ENCODE data around the gene STON1. TPM values are rescaled to one million over a fixed set of nuclear protein-coding genes. Genes with fewer than 3 reads are reported as not detected.
"Not testable (repeated sequence)": the region's sequence is repeated elsewhere in the genome, so short reads cannot be mapped to it uniquely, and the experiment has no call there.

The STON1 gene
- total and polyA plus RNA-seq, 2 of the 4 experiments (the other 2 are of a cell fraction) = 4.0 to 5.7 TPM

- intact Hi-C loops (cut with micrococcal nuclease); dilution Hi-C loops (cut with HindIII; ENCODE audit: low sequenced_read_pairs, unreplicated experiment); H3K23ac ChIP-seq (ENCODE audit: low read depth, low read length); H2AK5ac ChIP-seq (ENCODE audit: low read depth, low read length); H3K4me2 ChIP-seq (ENCODE audit: low read depth, low read length); H3K14ac ChIP-seq (replicated peaks; ENCODE audit: low read depth, low read length); H2AK9ac ChIP-seq (replicated peaks; ENCODE audit: low read depth, low read length, poor library complexity); H3K4ac ChIP-seq (ENCODE audit: low read depth, low read length); POLR2A ChIA-PET (ENCODE audit: unreplicated experiment); H3K4me1 ChIP-seq (ENCODE audit: control insufficient read depth, insufficient read depth, low read length); ATAC-seq (ENCODE audit: low read depth); H2BK20ac ChIP-seq (ENCODE audit: low read depth, low read length); H4K5ac ChIP-seq (ENCODE audit: low read depth, low read length); H3K18ac ChIP-seq (ENCODE audit: low read depth, low read length); H3K9me3 ChIP-seq (ENCODE audit: control insufficient read depth, insufficient read depth, low read length); BruUV-seq (replicated peaks); H2BK5ac ChIP-seq (ENCODE audit: low read depth, low read length, poor library complexity, severe bottlenecking); H3K27me3 ChIP-seq (ENCODE audit: control insufficient read depth, insufficient read depth, low read length); H3K9me1 ChIP-seq (ENCODE audit: insufficient read depth, low read length); H2BK120ac ChIP-seq (ENCODE audit: low read depth, low read length); DNase-seq; H3K56ac ChIP-seq (ENCODE audit: extremely low read depth, insufficient read depth, low read length); H3K4me3 ChIP-seq (ENCODE audit: insufficient read depth, low read depth, low read length); in situ Hi-C loops (cut with MboI; ENCODE audit: low sequenced_read_pairs); H4K20me1 ChIP-seq (ENCODE audit: insufficient read depth, low read length); H4K91ac ChIP-seq (ENCODE audit: insufficient read depth, low read depth, low read length); H3K36me3 ChIP-seq (ENCODE audit: control insufficient read depth, insufficient read depth, low read length); CTCF ChIA-PET; H3K27ac ChIP-seq (ENCODE audit: insufficient read depth, low read length); H2AFZ ChIP-seq (replicated peaks; ENCODE audit: low read length, poor library complexity); H2BK15ac ChIP-seq (ENCODE audit: low read depth, low read length); H3K9ac ChIP-seq (ENCODE audit: low read depth, low read length); H3K79me1 ChIP-seq (ENCODE audit: low read depth in 1 of 2, low read length in 2 of 2); H4K8ac ChIP-seq (ENCODE audit: low read depth in 2 of 2, low read length in 2 of 2): not testable (repeated sequence)
- WGBS, 2 experiments (ENCODE audit: extremely low coverage in 2 of 2, insufficient read length in 1 of 2) = no CpG with 5 or more reads among the region's 35 CpGs
Measured at GRCh38 chr2:48614581-48614980, 84.6 kb downstream of the STON1 start.
